Right ventricle myocardium inferior (tissue), 1 donor: ENCODE data around the gene CD5L. TPM values are rescaled to one million over a fixed set of nuclear protein-coding genes. Genes with fewer than 3 reads are reported as not detected.

ENCODE experiments used
- ATAC-seq: fragments of 200-7000 bp; cut with Tn5 transposase; one replicate; pipeline ENCODE4 v1.9.1; 2020; ENCODE audit warnings: mild to moderate bottlenecking, moderate library complexity
- DNase-seq: peaks from one replicate; pipeline ENCODE4 v3.0.0; 2021; ENCODE audit errors: missing footprints
- intact Hi-C: fragments of 100-400 bp; cut with DNase I; formaldehyde crosslinking; loops from one replicate; pipeline ENCODE4 v1.11.0; 2022
- long read RNA-seq: library from polyadenylated mRNA; unstranded; transcript quantifications from one replicate; pipeline ENCODE4 v2.0.0, GENCODE V29; 2021
- total RNA-seq: library from RNA; stranded (reverse); fragmentation: NEBNext Ultra II Directional; extraction: Animal tissue kit (Norgen Biotek cat#: 25700); gene quantifications from one replicate; pipeline ENCODE4 v1.2.1, GENCODE V29; 2021
- donor health status: DM: no; HTN: yes; CAD: no; lungs with severe emphysema.

CD5L gene
- total RNA-seq, result 2.5 TPM
- long read RNA-seq, partial matches to known transcripts, result 1 of 2 reads
- long read RNA-seq, other reads (novel, unspliced or antisense), result 1 of 2 reads

- intact Hi-C loops, result loop anchor here (2.0 kb wide), 1 partner anchor 29 kb away; no protein-coding TSS in a partner anchor
- DNase-seq, result no peak
- no peak for ATAC-seq
Observed at GRCh38 chr1:157841708-157842107, at the start of gene CD5L. TSS of gene CD5L (minus strand) at chr1:157841808. CDS start at chr1:157841701, 107 bp downstream.

- intact Hi-C loops, result no loop called here
- ATAC-seq, result no peak
Observed at GRCh38 chr1:157882580-157882979, 41.0 kb upstream of the CD5L start.

GRCh38 chr1:157880621-157881020 lies 39.0 kb upstream of the CD5L start:
- ATAC-seq (no peak), DNase-seq (no peak)
- intact Hi-C loops, result no loop called here

More at GRCh38 chr1:157882580-157882979, 41.0 kb upstream of the CD5L start:
- no peak for DNase-seq

- intact Hi-C loops, result loop anchor here (1.0 kb wide), 1 partner anchor 70 kb away; no protein-coding TSS in a partner anchor
- DNase-seq, result no peak
- ATAC-seq, result peak; percentile 57
Observed at GRCh38 chr1:157878059-157878458, 36.5 kb upstream of the CD5L start.

GRCh38 chr1:157870490-157870889 lies 28.9 kb upstream of the CD5L start:
- intact Hi-C loops, result no loop called here
- ATAC-seq (no peak), DNase-seq (no peak)

GRCh38 chr1:157868654-157869053 lies 27.0 kb upstream of the CD5L start:
- no peak for ATAC-seq
- intact Hi-C loops, result no loop called here
- DNase-seq, result no peak

GRCh38 chr1:157862114-157863070 lies 20.8 kb upstream of the CD5L start:
- ATAC-seq (no peak), DNase-seq (no peak)
- intact Hi-C loops, result no loop called here

GRCh38 chr1:157856538-157856937 lies 14.9 kb upstream of the CD5L start:
- DNase-seq (no peak), ATAC-seq (no peak)
- intact Hi-C loops, result no loop called here

- intact Hi-C loops, result no loop called here
- ATAC-seq, result no peak
- no peak for DNase-seq
Observed at GRCh38 chr1:157852476-157852875, 10.9 kb upstream of the CD5L start.

- ATAC-seq (no peak), DNase-seq (no peak)
- intact Hi-C loops, result no loop called here
Observed at GRCh38 chr1:157849229-157849875, 7.7 kb upstream of the CD5L start.

GRCh38 chr1:157844089-157844830 lies 2.7 kb upstream of the CD5L start:
- DNase-seq (peak; percentile 64), ATAC-seq (peak; percentile 62)
- intact Hi-C loops, result no loop called here

GRCh38 chr1:157842939-157843338 lies 1.3 kb upstream of the CD5L start:
- ATAC-seq, result no peak
- intact Hi-C loops, result no loop called here
- no peak for DNase-seq

GRCh38 chr1:157838966-157839365 lies 2.6 kb downstream of the CD5L start:
- ATAC-seq, result no peak
- intact Hi-C loops, result no loop called here
- DNase-seq, result no peak

- intact Hi-C loops, result no loop called here
- ATAC-seq, result no peak
- DNase-seq, result peak; percentile 63
Observed at GRCh38 chr1:157834430-157834829, 7.2 kb downstream of the CD5L start.

- DNase-seq (no peak), ATAC-seq (no peak)
- intact Hi-C loops, result no loop called here
Observed at GRCh38 chr1:157833145-157833544, 8.5 kb downstream of the CD5L start.

GRCh38 chr1:157831968-157832626 lies 9.5 kb downstream of the CD5L start:
- DNase-seq, result no peak
- ATAC-seq, result no peak
- intact Hi-C loops, result no loop called here

- DNase-seq (no peak), ATAC-seq (no peak)
- intact Hi-C loops, result no loop called here
Observed at GRCh38 chr1:157830887-157831286, 10.7 kb downstream of the CD5L start.

GRCh38 chr1:157829711-157830110 lies 11.9 kb downstream of the CD5L start:
- DNase-seq, result no peak
- no peak for ATAC-seq
- intact Hi-C loops, result no loop called here

- intact Hi-C loops, result no loop called here
- no peak for DNase-seq
- no peak for ATAC-seq
Observed at GRCh38 chr1:157829210-157829609, 12.4 kb downstream of the CD5L start.
